ENCODE results near the gene TPRN. TPM values are rescaled to one million over a fixed set of nuclear protein-coding genes. Genes with fewer than 3 reads are reported as not detected.

The TPRN gene
- total RNA-seq, 1 experiment from 2014 or later: 37.7 TPM

DNA sequence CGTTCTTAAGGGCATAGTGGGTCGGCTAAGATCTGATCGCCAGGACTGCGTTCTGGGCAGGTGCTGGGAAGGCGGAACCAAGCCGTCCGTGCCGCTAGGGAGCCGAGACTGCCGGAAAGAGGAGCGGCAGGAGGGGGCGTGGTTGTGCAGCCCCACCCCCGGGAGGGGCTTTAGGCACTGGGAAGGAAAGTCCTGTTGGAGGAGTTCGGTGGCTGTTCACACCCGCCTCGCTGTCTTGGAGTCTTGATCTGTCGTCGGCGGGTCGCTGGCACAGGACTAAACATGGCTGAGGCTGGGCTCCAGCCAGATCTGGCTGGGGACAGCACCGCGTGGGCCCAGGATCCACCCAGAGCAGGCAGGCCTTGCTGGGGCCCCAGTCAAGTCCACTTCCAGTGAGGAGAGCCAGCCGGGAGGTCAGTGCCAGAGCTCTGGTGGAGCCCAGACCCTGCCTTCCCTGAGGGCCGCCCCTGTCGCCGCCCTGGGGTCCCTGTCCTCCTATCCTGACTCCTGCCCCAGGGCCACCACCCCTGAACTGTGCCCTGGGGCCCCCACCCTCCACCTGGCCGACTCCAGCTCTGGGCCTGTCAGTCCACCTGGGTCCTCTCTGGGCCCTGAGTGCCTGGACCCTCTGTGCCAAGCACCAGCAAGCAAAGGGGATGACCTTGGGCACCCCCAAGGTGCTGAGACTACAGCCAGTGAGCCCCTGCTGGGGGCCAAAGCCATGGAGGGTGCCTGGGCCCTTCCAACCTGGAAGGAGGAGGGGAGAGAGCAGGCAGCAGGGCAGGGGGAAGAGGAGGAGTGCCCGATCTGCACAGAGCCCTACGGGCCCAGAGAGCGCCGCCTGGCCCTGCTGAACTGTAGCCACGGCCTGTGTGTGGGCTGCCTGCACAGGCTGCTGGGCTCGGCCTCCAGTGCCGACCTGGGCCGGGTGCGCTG, 17.0 kb upstream of the TPRN start:
- Histone ChIP-seq H3K9me3 (no peaks in the 10 kb centered on the region), H3K27me3 (replicated peaks; ENCODE audit: control insufficient read depth, insufficient read depth, low read length) (no peaks in the 10 kb centered on the region), H3K36me3 (ENCODE audit: control insufficient read depth, insufficient read depth, low read length) (no peaks in the 10 kb centered on the region), H3K4me1 (peaks cover 25% of the 10 kb centered on the region), H3K4me3 (ENCODE audit: low read depth, low read length) (peak overlapping the region; percentile 23)
- TF ChIP-seq, protein P1, sequence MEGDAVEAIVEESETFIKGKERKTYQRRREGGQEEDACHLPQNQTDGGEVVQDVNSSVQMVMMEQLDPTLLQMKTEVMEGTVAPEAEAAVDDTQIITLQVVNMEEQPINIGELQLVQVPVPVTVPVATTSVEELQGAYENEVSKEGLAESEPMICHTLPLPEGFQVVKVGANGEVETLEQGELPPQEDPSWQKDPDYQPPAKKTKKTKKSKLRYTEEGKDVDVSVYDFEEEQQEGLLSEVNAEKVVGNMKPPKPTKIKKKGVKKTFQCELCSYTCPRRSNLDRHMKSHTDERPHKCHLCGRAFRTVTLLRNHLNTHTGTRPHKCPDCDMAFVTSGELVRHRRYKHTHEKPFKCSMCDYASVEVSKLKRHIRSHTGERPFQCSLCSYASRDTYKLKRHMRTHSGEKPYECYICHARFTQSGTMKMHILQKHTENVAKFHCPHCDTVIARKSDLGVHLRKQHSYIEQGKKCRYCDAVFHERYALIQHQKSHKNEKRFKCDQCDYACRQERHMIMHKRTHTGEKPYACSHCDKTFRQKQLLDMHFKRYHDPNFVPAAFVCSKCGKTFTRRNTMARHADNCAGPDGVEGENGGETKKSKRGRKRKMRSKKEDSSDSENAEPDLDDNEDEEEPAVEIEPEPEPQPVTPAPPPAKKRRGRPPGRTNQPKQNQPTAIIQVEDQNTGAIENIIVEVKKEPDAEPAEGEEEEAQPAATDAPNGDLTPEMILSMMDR (IDR thresholded peaks at IDR 0.05; ENCODE audit: insufficient read depth in 1 of 2, low read depth in 1 of 2, low read length in 1 of 2, severe bottlenecking in 1 of 2, unreplicated experiment in 1 of 2): no peak
- H3K4me1 Mint-ChIP-seq (ENCODE audit: low read depth, unreplicated experiment): peaks cover 6% of the 10 kb centered on the region
- CTCF ChIA-PET: no interaction called here
- peaks cover 27% of the 10 kb centered on the region for H3K36me3 Mint-ChIP-seq (ENCODE audit: insufficient read depth, unreplicated experiment)
- BruUV-seq (replicated peaks): TSS peak; percentile 8
- intact Hi-C loops (cut with micrococcal nuclease; ENCODE audit: unreplicated experiment): no loop called here
- POLR2A ChIA-PET: interaction anchor here (0.6 to 0.8 kb wide), 2 partner anchors 12 to 23 kb away, joined by 3 read pairs; partner anchors contain the start of genes NDOR1, TMEM203 and TUBB4B
- peak; percentile 83 to 88 for DNase-seq
- peak overlapping the region; percentile 66 for H3K4me3 Mint-ChIP-seq (ENCODE audit: unreplicated experiment)
- H3K9me3 Mint-ChIP-seq (ENCODE audit: unreplicated experiment): no peaks in the 10 kb centered on the region
- H3K27me3 Mint-ChIP-seq (ENCODE audit: insufficient read depth, unreplicated experiment): no peaks in the 10 kb centered on the region
- H3K27ac Mint-ChIP-seq (ENCODE audit: unreplicated experiment): peak overlapping the region; percentile 71

DNA sequence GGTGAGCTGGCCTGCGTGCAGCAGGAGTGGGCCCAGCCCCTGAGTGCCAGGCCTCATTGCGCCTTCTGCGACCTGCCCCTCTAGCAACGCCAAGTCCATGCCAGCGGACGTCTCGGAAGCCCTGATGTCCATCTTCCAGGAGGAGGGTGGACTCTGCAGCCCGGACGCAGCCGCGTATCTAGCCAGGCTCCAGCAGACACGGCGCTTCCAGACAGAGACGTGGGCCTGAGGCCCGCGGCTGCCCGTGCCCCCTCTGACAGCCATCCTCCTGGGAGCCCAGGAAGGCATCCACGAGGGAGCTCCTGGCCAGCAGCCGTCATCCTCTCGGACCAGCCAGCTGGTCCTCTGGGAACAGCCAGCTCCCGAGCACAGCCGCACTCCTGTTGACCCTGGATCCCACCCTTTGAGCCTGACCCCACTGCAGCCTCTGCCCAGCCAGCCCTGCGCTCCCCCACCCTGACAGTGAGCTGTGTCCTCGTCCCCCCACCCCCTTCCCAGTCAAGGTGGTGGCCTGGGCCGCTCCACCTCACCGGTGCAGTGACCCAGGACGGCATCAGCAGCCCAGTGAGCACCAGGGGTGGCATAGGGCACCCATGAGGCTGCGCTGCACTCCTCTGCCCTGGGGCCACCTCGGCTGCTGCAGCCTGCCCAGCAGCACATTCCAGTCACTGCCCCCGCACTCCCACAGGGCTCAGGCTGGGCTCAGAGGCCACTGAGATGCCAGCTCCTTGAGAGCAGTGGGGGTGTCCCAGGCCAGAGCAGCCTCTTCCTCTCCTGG, 15.8 kb upstream of the TPRN start:
- ChIA-PET CTCF (interaction anchor here (1.0 kb wide), 1 partner anchor 20 kb away, joined by 5 read pairs; no protein-coding TSS in a partner anchor), POLR2A (interaction anchor here (0.5 to 0.8 kb wide), 4 partner anchors 15 to 65 kb away, joined by 3 to 6 read pairs (median 3); partner anchors contain the start of gene TUBB4B)
- peaks cover 27% of the 10 kb centered on the region for H3K36me3 Mint-ChIP-seq (ENCODE audit: insufficient read depth, unreplicated experiment)
- H3K27ac Mint-ChIP-seq (ENCODE audit: unreplicated experiment): no peak overlapping the region
- intact Hi-C loops (cut with micrococcal nuclease; ENCODE audit: unreplicated experiment): no loop called here
- H3K27me3 Mint-ChIP-seq (ENCODE audit: insufficient read depth, unreplicated experiment): no peaks in the 10 kb centered on the region
- TF ChIP-seq, protein P1 (IDR thresholded peaks at IDR 0.05; ENCODE audit: insufficient read depth in 1 of 2, low read depth in 1 of 2, low read length in 1 of 2, severe bottlenecking in 1 of 2, unreplicated experiment in 1 of 2): no peak
- no peak for DNase-seq
- Histone ChIP-seq H3K9me3 (no peaks in the 10 kb centered on the region), H3K4me3 (ENCODE audit: low read depth, low read length) (no peak overlapping the region; the same call in 1 of the 2 replicates), H3K27me3 (replicated peaks; ENCODE audit: control insufficient read depth, insufficient read depth, low read length) (no peaks in the 10 kb centered on the region), H3K4me1 (peaks cover 25% of the 10 kb centered on the region), H3K36me3 (ENCODE audit: control insufficient read depth, insufficient read depth, low read length) (no peaks in the 10 kb centered on the region)
- H3K9me3 Mint-ChIP-seq (ENCODE audit: unreplicated experiment): no peaks in the 10 kb centered on the region
- H3K4me1 Mint-ChIP-seq (ENCODE audit: low read depth, unreplicated experiment): peaks cover 6% of the 10 kb centered on the region
- H3K4me3 Mint-ChIP-seq (ENCODE audit: unreplicated experiment): no peak overlapping the region
- BruUV-seq (replicated peaks): no TSS peak
